ENCODE data around the gene TGOLN2.
A peak's percentile ranks its signal among the peaks of the same experiment; 100 is the strongest.
"Not testable (repeated sequence)": the region's sequence is repeated elsewhere in the genome, so short reads cannot be mapped to it uniquely, and the experiment has no call there.

TGOLN2 gene
- 135 to 355 (median 259) reads per million in 9 experiments for total RNA-seq

DNA sequence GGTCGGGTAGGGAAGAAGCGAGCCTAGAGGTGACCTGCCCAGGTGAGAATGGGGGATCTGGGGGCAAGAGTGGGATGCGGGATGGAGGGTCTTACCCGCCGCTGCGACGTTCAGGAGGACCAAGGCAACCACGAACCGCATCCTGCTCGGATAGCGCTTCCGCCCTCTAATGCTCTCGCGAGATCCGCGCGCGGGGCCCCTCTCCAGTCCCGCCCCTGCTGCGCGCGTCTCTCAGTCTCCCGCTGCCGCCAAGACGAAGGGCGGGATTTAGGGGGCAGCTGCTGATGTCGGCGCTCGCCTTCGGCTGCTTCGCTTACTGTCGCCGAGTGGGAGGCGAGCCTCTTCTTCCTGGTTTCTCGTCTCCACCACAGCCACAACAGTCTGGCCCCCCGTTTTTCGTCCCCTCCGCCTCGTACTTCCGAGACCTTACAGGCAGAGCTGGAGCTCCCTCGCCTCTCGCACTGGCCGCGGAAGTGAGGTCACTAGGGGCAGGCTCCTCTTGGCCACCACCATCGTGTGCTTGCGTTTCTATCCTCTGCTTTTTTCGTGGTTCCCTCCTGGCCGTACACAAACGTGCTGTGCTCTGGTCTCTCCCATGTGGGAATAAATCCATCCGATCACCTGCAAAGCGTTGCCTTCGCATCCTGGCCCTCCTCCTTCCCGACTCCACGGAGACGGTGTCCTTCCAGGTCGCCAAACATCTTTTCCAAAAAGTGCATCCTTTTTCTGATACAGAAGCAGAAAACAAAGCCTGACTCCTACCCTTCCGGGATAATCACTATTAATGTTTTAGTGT, at the start of gene TGOLN2:
TGOLN2 (minus strand) TSS at position 168 of the 796 bp plus-strand sequence; CDS start at position 141, 27 bp downstream.
- ATAC-seq (replicated peaks) (peak; percentile 84), DNase-seq (peak; percentile 90 to 93 (median 92))
- Mint-ChIP-seq H3K27me3 (peaks cover 6 to 8% of the 10 kb centered on the region in 2 donors), H3K4me3 (peak within 1 kb of the TSS; percentile 99), H3K36me3 (ENCODE audit: insufficient read depth) (peaks cover 55% of the 10 kb centered on the region), H3K27ac (peak within 1 kb of the TSS; percentile 98 to 99), H3K9me3 (no peaks in the 10 kb centered on the region), H3K4me1 (ENCODE audit: low read depth in 2 of 2) (peaks cover 39 to 51% of the 10 kb centered on the region in 2 donors)

DNA sequence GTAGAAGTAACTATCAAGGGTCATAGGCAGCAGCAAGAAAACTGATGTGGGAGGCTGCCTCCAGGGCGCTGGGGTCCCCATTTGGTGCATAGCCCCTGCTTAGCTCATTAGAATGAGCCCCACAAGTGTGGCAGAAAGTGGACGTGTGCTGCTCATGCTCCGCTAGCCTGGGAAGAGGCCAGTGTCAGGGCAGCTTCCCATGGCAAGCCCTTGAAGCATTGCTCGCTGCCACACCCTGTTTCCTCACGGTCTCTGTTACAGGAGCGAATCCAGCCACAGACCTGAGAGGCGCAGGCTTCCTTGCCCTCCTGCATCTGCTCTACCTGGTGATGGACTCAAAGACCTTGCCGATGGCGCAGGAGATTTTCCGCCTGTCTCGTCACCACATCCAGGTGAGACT, 49.3 kb upstream of the TGOLN2 start:
- no peak overlapping the region for H3K4me3 Mint-ChIP-seq
- ATAC-seq (replicated peaks) (no peak), DNase-seq (no peak)
- peaks cover 0 to 4% of the 10 kb centered on the region in 2 donors for H3K4me1 Mint-ChIP-seq (ENCODE audit: low read depth in 2 of 2)
- no peaks in the 10 kb centered on the region for H3K9me3 Mint-ChIP-seq
- H3K27me3 Mint-ChIP-seq: no peaks in the 10 kb centered on the region
- peaks cover 20% of the 10 kb centered on the region for H3K36me3 Mint-ChIP-seq (ENCODE audit: insufficient read depth)
- no peak overlapping the region for H3K27ac Mint-ChIP-seq

DNA sequence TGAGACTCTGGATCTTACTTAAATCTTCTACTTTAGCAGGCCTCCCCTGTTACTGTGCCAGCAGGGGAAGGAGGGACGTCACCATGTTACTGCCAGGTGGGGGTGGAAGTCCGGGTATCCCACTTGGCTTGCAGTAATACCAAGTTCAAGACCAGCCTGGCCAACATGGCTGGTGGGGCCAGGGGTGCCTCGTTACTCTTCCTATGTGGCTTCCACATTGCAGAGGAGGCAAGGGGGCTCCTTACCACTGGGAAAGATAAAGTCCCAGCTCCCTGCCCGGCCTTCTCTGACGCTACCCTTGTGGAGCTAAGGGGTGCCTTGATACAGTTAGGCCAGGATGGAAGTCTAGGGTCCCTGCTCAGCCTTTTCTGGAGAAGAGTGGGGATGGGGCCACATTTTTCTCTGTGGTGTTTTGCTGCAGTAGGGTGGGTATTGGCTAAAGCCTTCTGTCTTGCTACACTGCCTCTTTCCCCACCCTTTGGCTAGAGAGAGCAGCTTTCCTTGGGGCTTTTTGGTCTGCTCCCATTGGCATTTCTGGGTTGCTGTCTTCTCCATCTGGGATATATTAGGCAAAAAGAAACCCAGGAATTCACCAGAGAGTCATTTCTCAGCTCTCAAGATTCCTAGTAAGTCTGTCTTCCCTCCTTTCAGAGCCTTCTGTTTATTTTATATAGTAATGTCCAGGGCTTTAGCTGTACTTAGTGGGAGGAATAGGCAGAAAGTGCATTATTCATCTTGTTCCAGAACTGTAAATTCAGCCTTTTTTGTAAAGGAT, 48.7 kb upstream of the TGOLN2 start:
- Mint-ChIP-seq H3K4me1 (ENCODE audit: low read depth in 2 of 2) (peaks cover 0 to 4% of the 10 kb centered on the region in 2 donors), H3K4me3 (no peak overlapping the region), H3K27me3 (no peaks in the 10 kb centered on the region), H3K9me3 (no peaks in the 10 kb centered on the region), H3K36me3 (ENCODE audit: insufficient read depth) (peaks cover 14% of the 10 kb centered on the region), H3K27ac (peak overlapping the region in 1 of 2 donors; percentile 42)
- no peak for DNase-seq
- ATAC-seq (replicated peaks): no peak

DNA sequence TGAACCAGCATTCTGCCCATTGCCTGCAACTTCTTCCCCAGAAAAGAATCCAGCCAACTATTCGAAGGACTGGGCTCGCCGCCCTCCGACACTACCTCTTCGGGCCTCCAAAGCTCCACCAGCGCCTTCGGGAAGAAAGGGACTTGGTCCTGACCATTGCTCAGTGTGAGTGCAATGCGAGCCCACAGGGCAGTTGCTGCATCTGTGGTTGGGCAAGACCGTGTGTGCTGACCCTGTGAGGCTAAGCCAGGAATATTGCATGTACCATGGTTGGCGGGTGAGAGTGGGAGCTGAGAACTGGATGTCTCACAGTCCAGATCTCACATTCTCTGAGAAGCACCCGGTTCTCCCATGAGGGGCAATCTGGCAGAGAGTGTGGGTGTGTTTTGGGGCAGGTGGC, 43.3 kb upstream of the TGOLN2 start:
- ATAC-seq (replicated peaks) (no peak), DNase-seq (no peak)
- Mint-ChIP-seq H3K27me3 (no peaks in the 10 kb centered on the region), H3K36me3 (ENCODE audit: insufficient read depth) (peaks cover 1% of the 10 kb centered on the region), H3K4me1 (ENCODE audit: low read depth in 2 of 2) (peaks cover 0 to 4% of the 10 kb centered on the region in 2 donors), H3K4me3 (no peak overlapping the region), H3K27ac (no peak overlapping the region), H3K9me3 (no peaks in the 10 kb centered on the region)

DNA sequence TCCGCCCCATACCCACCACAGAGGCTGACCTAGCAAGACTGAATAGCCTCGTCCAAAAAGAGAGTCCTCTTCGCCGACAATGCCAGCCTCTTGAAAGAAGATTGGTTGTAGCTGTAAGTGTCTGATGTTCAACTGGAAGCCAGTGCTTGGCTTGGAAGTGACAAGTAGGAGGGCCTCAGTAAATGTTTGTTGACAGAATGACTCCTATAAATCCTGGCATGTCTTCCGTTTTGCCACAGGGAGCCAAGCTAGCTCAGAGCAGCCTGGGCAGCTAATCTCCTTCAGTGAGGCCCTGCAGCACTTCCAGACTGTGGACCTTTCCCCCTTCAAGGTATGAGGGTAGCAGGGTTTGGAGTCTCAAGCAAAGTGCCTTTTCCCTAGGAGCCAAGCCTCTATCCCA, 41.7 kb upstream of the TGOLN2 start:
- DNase-seq (no peak), ATAC-seq (replicated peaks) (no peak)
- H3K27ac Mint-ChIP-seq: peak overlapping the region in 1 of 2 donors; percentile 53
- peaks cover 6% of the 10 kb centered on the region for H3K36me3 Mint-ChIP-seq (ENCODE audit: insufficient read depth)
- H3K27me3 Mint-ChIP-seq: no peaks in the 10 kb centered on the region
- H3K4me3 Mint-ChIP-seq: no peak overlapping the region
- H3K4me1 Mint-ChIP-seq (ENCODE audit: low read depth in 2 of 2): no peaks in the 10 kb centered on the region
- no peaks in the 10 kb centered on the region for H3K9me3 Mint-ChIP-seq

DNA sequence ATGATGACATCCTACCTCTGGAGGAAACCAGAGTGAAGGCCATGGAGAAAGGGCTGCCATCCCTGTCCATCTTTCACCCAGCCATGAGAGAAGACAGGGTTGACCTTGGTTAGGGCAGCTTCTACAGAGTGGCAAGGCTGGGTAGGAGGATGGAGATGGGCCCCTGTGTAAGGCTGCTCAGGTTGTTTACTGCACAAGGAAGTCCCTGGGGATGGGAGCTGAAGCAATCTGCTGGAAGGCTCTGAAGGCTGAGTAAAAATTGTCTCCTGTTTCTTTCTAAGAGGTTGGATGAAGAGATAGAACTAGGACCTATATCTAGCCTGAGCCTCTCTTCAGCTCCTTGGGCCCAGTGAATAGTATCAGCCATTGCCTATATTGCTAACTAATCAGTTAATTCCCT, 41.1 kb upstream of the TGOLN2 start:
- no peak overlapping the region for H3K27ac Mint-ChIP-seq
- H3K4me1 Mint-ChIP-seq (ENCODE audit: low read depth in 2 of 2): no peaks in the 10 kb centered on the region
- H3K4me3 Mint-ChIP-seq: no peak overlapping the region
- ATAC-seq (replicated peaks) (no peak), DNase-seq (no peak)
- H3K27me3 Mint-ChIP-seq: no peaks in the 10 kb centered on the region
- H3K9me3 Mint-ChIP-seq: no peaks in the 10 kb centered on the region
- peaks cover 6% of the 10 kb centered on the region for H3K36me3 Mint-ChIP-seq (ENCODE audit: insufficient read depth)

- no peak overlapping the region for H3K4me3 Mint-ChIP-seq
- H3K36me3 Mint-ChIP-seq (ENCODE audit: insufficient read depth): peaks cover 11% of the 10 kb centered on the region
- no peak for DNase-seq
- no peaks in the 10 kb centered on the region for H3K9me3 Mint-ChIP-seq
- ATAC-seq (replicated peaks): no peak
- peak overlapping the region in 1 of 2 donors; percentile 4 for H3K27ac Mint-ChIP-seq
- no peaks in the 10 kb centered on the region for H3K27me3 Mint-ChIP-seq
- no peaks in the 10 kb centered on the region for H3K4me1 Mint-ChIP-seq (ENCODE audit: low read depth in 2 of 2)
These were observed 39.4 kb upstream of the TGOLN2 start for GRCh38 chr2:85367180-85367579.

DNA sequence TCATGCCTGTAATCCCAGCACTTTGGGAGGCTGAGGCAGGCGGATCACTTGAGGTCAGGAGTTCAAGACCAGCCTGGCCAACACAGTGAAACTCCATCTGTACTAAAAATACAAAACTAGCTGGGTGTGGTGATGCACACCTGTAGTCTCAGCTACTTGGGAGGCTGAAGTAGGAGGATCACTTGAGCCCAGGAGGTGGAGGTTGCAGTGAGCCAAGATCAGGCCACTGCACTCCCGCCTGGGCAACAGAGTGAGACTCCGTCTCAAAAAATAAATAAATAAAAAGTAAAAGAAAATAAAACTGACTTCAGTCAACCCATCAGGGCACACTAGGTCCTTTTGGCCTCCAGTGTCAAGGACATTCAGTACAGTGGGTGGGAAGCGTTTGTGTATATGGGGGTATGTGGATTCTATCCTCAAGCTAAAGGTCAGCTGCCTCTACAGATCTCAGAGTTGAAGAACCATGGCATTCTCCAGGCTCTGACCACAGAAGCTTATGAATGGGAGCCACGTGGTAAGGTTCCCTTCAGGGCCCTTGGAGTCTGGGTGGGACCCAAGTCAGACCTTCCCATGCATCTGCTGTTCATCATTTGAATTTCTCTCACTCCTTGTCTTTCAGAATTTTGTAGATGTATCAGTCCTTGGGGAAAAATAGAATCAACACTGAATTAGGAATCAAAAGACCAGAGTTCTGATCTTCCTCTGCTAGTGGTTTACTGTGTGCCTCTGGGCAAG, 35.0 kb upstream of the TGOLN2 start:
- not testable (repeated sequence) for H3K27ac Mint-ChIP-seq; H3K27me3 Mint-ChIP-seq; DNase-seq; H3K9me3 Mint-ChIP-seq; H3K4me1 Mint-ChIP-seq (ENCODE audit: low read depth in 2 of 2); ATAC-seq (replicated peaks); H3K4me3 Mint-ChIP-seq
- peaks cover 41% of the 10 kb centered on the region for H3K36me3 Mint-ChIP-seq (ENCODE audit: insufficient read depth)

- H3K9me3 Mint-ChIP-seq: no peaks in the 10 kb centered on the region
These were observed 29.9 kb upstream of the TGOLN2 start for GRCh38 chr2:85357736-85358135.

DNA sequence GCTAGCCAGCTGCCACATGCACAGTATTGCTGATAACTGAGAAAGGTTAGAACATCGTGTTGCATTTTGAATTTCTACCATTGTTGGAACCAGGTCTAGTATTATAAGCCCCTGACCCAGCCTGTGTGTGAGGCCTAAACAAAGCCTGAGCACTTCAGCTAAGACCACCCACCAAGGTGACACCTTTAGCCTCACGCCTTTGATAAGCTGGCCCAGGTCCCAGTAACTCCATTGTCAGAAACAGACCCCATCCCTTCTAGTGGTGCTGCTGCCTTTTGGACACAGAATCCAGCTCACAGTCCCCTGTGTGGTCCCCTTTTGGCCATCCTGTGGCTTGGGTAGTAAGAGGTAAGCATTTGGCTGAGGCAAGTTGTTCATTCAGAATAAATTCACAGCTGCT, 28.4 kb upstream of the TGOLN2 start:
- Mint-ChIP-seq H3K4me1 (ENCODE audit: low read depth in 2 of 2) (peaks cover 24 to 41% of the 10 kb centered on the region in 2 donors), H3K36me3 (ENCODE audit: insufficient read depth) (peaks cover 50% of the 10 kb centered on the region), H3K4me3 (peak overlapping the region in 1 of 2 donors; percentile 97), H3K27me3 (no peaks in the 10 kb centered on the region), H3K27ac (no peak overlapping the region), H3K9me3 (no peaks in the 10 kb centered on the region)
- DNase-seq (no peak), ATAC-seq (replicated peaks) (no peak)

More at GRCh38 chr2:85357736-85358135, 29.9 kb upstream of the TGOLN2 start:
- ATAC-seq (replicated peaks): no peak
- H3K27ac Mint-ChIP-seq: no peak overlapping the region
- H3K27me3 Mint-ChIP-seq: no peaks in the 10 kb centered on the region
- DNase-seq: no peak
- H3K4me3 Mint-ChIP-seq: peak overlapping the region in 1 of 2 donors; percentile 5
- peaks cover 20 to 41% of the 10 kb centered on the region in 2 donors for H3K4me1 Mint-ChIP-seq (ENCODE audit: low read depth in 2 of 2)
- peaks cover 63% of the 10 kb centered on the region for H3K36me3 Mint-ChIP-seq (ENCODE audit: insufficient read depth)

DNA sequence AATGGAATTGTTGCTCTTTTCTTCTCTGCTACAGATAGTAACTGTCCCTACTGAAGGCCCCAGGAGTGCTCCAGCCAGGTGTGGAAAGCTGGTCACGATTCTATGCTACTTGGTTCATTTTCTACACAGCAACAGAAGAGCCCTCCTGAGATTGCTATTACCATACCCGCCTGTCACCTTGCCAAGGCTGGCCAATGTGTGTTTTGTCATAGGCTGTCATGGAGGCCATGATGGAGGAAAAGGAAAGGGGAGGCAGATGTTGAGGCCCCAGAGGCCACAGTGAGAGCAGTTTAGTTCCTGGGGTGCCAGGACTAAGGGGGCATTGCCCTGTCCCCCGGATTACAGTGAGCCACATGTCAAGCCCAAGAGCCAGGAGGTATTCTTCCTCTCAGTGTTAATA, 27.7 kb upstream of the TGOLN2 start:
- no peak for DNase-seq
- H3K4me3 Mint-ChIP-seq: peak overlapping the region; percentile 96 to 97
- H3K36me3 Mint-ChIP-seq (ENCODE audit: insufficient read depth): peaks cover 50% of the 10 kb centered on the region
- peak overlapping the region; percentile 98 to 99 for H3K27ac Mint-ChIP-seq
- no peak for ATAC-seq (replicated peaks)
- H3K27me3 Mint-ChIP-seq: no peaks in the 10 kb centered on the region
- H3K9me3 Mint-ChIP-seq: no peaks in the 10 kb centered on the region
- peaks cover 24 to 41% of the 10 kb centered on the region in 2 donors for H3K4me1 Mint-ChIP-seq (ENCODE audit: low read depth in 2 of 2)

DNA sequence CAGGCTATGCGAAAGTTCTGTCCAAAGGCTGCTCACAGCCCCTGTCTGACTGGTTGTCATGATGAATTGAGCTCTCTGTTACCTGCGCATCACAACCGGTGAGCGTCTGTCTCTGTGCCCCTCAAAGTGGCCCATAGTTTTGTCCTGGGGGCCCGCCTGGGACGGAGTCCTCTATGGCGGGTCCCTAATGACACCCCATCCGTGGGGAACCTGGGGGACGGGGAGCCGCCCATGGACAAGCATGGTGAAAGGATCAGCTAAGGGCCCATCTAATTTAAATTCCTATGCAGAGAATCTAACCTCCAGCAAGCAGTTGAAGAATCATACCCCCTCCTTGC, 27.3 kb upstream of the TGOLN2 start:
- peak; percentile 2 for ATAC-seq (replicated peaks)
- H3K27me3 Mint-ChIP-seq: no peaks in the 10 kb centered on the region
- H3K4me3 Mint-ChIP-seq: peak overlapping the region; percentile 96 to 97
- peaks cover 24 to 45% of the 10 kb centered on the region in 2 donors for H3K4me1 Mint-ChIP-seq (ENCODE audit: low read depth in 2 of 2)
- peaks cover 52% of the 10 kb centered on the region for H3K36me3 Mint-ChIP-seq (ENCODE audit: insufficient read depth)
- peak overlapping the region; percentile 98 to 99 for H3K27ac Mint-ChIP-seq
- no peaks in the 10 kb centered on the region for H3K9me3 Mint-ChIP-seq
- no peak for DNase-seq
